ENCODE data around the gene COX4I2.

DNA sequence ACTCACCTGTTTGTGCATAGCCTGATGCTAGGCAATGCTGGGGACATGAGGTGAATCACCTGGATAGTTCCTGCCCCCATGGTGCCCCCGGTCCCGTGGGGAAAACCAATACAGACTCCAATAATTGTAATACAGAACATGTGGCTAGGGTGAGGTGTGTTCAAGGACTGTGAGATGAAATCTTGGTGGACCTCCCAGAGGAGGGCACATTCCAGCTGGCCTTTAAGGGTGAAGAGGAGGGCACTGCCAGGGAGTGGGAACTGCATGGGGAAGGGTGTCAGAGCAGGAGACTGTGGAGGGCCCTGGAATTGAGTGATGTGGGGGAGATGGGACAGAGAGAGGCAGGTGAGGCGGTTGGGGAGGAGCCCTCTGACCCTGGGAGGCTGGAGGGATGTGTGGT, 2.5 kb downstream of the COX4I2 start:
- TF ChIP-seq CTCF (conservative IDR thresholded peaks at IDR 0.05; ENCODE audit: low read depth, low read length) = no peak
- TF ChIP-seq EZH2 (IDR thresholded peaks at IDR 0.05; ENCODE audit: borderline replicate concordance, low read depth, low read length, poor library complexity, severe bottlenecking) = no peak

Measured in A673 (cell line).